HEK293T (cell line): ENCODE measurements around the gene FER.

ENCODE experiments used
- CTCF ChIA-PET: fragments of 350-600 bp; formaldehyde crosslinking; extraction: SDS; loops from one replicate; lab custom pipeline; 2021; ENCODE audit warnings: antibody characterized with exemption, inconsistent platforms; lab: Yijun Ruan, JAX
- POLR2A ChIA-PET: fragments of 350-600 bp; formaldehyde crosslinking; extraction: SDS; loops from one replicate; lab custom pipeline; 2020; ENCODE audit warnings: antibody characterized with exemption, inconsistent platforms; lab: Yijun Ruan, JAX
- DNase-seq: peaks from one replicate; pipeline ENCODE4 v3.0.0; 2012; ENCODE audit warnings: mixed read lengths; ENCODE audit errors: extremely low spot score
- ARNT ChIP-seq: fragments of 450-650 bp; IDR thresholded peaks from 2 replicates; pipeline ENCODE4 v1.6.1; 2017; ENCODE audit warnings: mild to moderate bottlenecking
- BHLHE40 ChIP-seq: fragments of 450-650 bp; IDR thresholded peaks from 2 replicates; pipeline ENCODE4 v1.6.1; 2016; ENCODE audit warnings: mild to moderate bottlenecking, moderate library complexity, borderline replicate concordance
- CTBP1 ChIP-seq: fragments of 450-650 bp; IDR thresholded peaks from 2 replicates; pipeline ENCODE4 v1.6.1; 2016; ENCODE audit warnings: borderline replicate concordance
- ELF4 ChIP-seq: fragments of 450-650 bp; IDR thresholded peaks from 2 replicates; pipeline ENCODE4 v1.6.1; 2017; ENCODE audit warnings: antibody characterized with exemption
- FOXA1 ChIP-seq: fragments of 450-650 bp; IDR thresholded peaks from 2 replicates; pipeline ENCODE4 v1.6.1; 2016; ENCODE audit warnings: mild to moderate bottlenecking
- FOXK2 ChIP-seq: fragments of 450-650 bp; IDR thresholded peaks from 2 replicates; pipeline ENCODE4 v1.6.1; 2016; ENCODE audit warnings: mild to moderate bottlenecking
- FOXM1 ChIP-seq: fragments of 450-650 bp; IDR thresholded peaks from 2 replicates; pipeline ENCODE4 v1.6.1; 2017; ENCODE audit warnings: mild to moderate bottlenecking, borderline replicate concordance
- HDGF ChIP-seq: fragments of 450-650 bp; IDR thresholded peaks from 2 replicates; pipeline ENCODE4 v1.6.1; 2017; ENCODE audit warnings: antibody characterized with exemption, borderline replicate concordance
- L3MBTL2 ChIP-seq: fragments of 450-650 bp; conservative IDR thresholded peaks from 2 replicates; pipeline ENCODE4 v1.6.1; 2016; ENCODE audit warnings: mild to moderate bottlenecking
- LEF1 ChIP-seq: fragments of 450-650 bp; IDR thresholded peaks from 2 replicates; pipeline ENCODE4 v1.6.1; 2017; ENCODE audit warnings: mild to moderate bottlenecking, borderline replicate concordance
- NFRKB ChIP-seq: fragments of 450-650 bp; IDR thresholded peaks from 2 replicates; pipeline ENCODE4 v1.6.1; 2016; ENCODE audit warnings: mild to moderate bottlenecking, moderate library complexity
- SP1 ChIP-seq: fragments of 450-650 bp; IDR thresholded peaks from 2 replicates; pipeline ENCODE4 v1.6.1; 2017
- SUZ12 ChIP-seq: fragments of 450-650 bp; IDR thresholded peaks from 2 replicates; pipeline ENCODE4 v1.6.1; 2016; ENCODE audit warnings: mild to moderate bottlenecking
- TARDBP ChIP-seq: fragments of 450-650 bp; IDR thresholded peaks from 2 replicates; pipeline ENCODE4 v1.6.1; 2016
- ZNF384 ChIP-seq: fragments of 450-650 bp; IDR thresholded peaks from 2 replicates; pipeline ENCODE4 v1.6.1; 2016
- TF ChIP-seq, protein P1 (sequence below): fragments of 450-650 bp; IDR thresholded peaks from 2 replicates; pipeline ENCODE4 v1.6.1; 2016

The FER gene

DNA sequence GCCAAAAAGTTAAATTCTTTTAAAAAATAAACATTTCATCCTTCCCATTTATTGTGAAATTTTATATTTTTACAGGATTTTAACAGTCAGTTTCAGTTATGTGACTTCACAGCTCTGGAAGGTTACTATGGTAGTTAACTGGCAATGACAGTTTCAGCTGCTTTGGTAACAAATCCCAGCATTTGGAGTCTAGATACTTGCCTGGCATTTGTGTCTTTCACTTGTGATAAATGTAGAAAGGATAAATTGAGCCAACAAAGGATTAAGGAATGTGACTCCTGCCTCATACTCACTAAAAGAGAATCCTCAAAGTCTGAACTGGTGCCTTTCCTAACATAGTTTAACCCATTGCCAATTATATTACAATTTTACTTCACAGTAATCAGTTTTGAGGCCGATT lies 315.5 kb downstream of the FER start:
- DNase-seq, result no peak
- ChIA-PET CTCF (no interaction called here), POLR2A (no interaction called here)
- TF ChIP-seq SUZ12, result no peak
- TF ChIP-seq ARNT, result no peak
- TF ChIP-seq ELF4, result no peak
- TF ChIP-seq FOXM1, result no peak
- no peak for TF ChIP-seq TARDBP
- no peak for TF ChIP-seq BHLHE40
- TF ChIP-seq LEF1, result no peak
- TF ChIP-seq L3MBTL2, result no peak
- no peak for TF ChIP-seq SP1
- TF ChIP-seq, protein P1, sequence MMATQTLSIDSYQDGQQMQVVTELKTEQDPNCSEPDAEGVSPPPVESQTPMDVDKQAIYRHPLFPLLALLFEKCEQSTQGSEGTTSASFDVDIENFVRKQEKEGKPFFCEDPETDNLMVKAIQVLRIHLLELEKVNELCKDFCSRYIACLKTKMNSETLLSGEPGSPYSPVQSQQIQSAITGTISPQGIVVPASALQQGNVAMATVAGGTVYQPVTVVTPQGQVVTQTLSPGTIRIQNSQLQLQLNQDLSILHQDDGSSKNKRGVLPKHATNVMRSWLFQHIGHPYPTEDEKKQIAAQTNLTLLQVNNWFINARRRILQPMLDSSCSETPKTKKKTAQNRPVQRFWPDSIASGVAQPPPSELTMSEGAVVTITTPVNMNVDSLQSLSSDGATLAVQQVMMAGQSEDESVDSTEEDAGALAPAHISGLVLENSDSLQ, result no peak
- no peak for TF ChIP-seq NFRKB
- no peak for TF ChIP-seq CTBP1
- no peak for TF ChIP-seq HDGF
- TF ChIP-seq ZNF384, result no peak
- TF ChIP-seq FOXA1, result no peak
- no peak for TF ChIP-seq FOXK2

DNA sequence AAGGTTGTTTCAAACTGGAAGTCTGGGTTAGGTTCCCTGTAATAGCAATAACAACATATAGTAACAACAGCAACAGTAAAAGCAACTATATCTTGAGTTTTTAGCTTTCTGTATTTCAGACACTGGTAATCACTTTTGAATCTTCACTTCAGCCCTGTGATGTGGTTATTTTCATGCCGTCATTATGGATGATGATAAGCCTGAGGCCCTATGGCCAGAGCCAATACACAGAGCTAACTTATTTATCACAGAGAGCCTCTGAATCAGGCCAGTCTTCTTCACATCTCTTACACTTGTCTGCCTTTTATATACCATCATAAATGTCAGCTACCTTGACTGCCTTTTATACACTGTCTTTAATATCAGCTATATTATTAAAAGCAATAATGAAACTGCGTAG lies 329.0 kb downstream of the FER start:
- TF ChIP-seq ARNT (no peak), FOXK2 (no peak)
- CTCF ChIA-PET, result interaction anchor here (0.6 to 1.0 kb wide), 2 partner anchors 99 to 214 kb away, joined by 3 to 5 read pairs; no protein-coding TSS in a partner anchor

DNA sequence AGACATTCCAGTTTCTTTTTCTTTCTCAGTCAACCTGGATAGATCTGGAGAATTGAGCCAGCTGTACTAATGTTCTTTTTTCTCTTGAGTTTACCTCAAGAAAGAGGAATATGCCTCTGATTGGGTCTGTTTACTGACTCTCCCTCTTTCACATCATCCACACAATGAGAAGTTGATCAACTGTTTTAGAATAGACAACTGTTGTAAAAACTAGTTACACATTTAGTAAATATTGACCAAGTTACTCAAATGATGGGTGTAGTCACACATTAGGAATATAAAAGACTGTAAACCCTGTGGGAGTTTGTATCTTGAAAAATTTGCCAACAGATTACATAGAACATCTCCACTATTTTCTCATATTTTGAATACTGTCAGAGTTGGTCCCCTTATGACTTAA lies 330.8 kb downstream of the FER start:
- POLR2A ChIA-PET, result no interaction called here
- TF ChIP-seq FOXA1, result no peak
- no peak for TF ChIP-seq HDGF
- no peak for TF ChIP-seq L3MBTL2
- no peak for TF ChIP-seq BHLHE40
- no peak for TF ChIP-seq SUZ12
- CTCF ChIA-PET, result no interaction called here
- DNase-seq, result no peak

More for the DNA sequence above, 329.0 kb downstream of the FER start:
- POLR2A ChIA-PET, result no interaction called here
- DNase-seq, result no peak

DNA sequence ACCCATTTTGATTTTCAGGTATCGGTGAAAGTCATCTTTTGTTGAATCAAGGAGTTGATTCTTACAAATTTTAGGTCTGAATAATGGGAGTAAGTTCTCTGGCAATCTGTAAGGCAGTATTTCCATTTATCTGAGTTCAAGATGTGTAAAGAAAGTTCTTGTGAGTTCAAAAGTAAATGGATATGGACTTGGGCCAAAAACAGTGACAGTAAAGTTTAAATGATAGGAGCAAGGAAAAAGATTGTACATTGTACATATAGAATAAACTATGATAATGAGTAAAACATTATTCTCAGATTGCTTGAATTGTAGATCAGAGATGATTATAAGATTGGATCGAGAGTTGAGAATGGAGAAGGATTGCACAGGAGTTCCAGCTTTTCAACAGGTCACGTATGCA lies 332.8 kb downstream of the FER start:
- CTCF ChIA-PET, result no interaction called here

DNA sequence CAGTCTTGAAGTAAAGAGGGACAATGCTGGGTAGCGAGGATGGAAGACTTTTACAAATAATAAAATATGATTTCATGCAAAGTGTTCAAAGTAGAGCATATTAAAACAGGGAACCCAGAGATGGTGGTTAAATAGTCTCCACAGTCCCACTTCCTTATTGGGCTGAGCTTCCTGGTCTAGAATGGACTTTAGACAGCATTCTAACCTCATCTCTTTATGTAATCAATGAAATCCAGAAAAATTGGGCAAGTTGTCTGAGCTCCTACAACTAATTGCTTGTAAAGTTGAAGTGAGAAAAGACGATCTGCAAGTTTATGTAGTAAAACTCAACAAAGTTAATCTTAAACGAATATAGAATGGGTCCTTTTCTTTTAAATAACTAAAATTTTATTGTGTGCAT lies 333.2 kb downstream of the FER start:
- ChIA-PET CTCF (no interaction called here), POLR2A (no interaction called here)
- DNase-seq, result no peak
- TF ChIP-seq, protein P1, result no peak
- TF ChIP-seq FOXA1, result no peak
- no peak for TF ChIP-seq ARNT
- TF ChIP-seq CTBP1, result no peak
- TF ChIP-seq BHLHE40, result no peak
- no peak for TF ChIP-seq SP1
- no peak for TF ChIP-seq HDGF
- no peak for TF ChIP-seq TARDBP
- no peak for TF ChIP-seq SUZ12

More for the DNA sequence above, 332.8 kb downstream of the FER start:
- no peak for DNase-seq
- TF ChIP-seq FOXA1 (no peak), NFRKB (no peak), ZNF384 (no peak), ELF4 (no peak), SP1 (no peak), HDGF (no peak), L3MBTL2 (no peak), FOXM1 (no peak), CTBP1 (no peak), BHLHE40 (no peak), ARNT (no peak)
- POLR2A ChIA-PET, result no interaction called here

DNA sequence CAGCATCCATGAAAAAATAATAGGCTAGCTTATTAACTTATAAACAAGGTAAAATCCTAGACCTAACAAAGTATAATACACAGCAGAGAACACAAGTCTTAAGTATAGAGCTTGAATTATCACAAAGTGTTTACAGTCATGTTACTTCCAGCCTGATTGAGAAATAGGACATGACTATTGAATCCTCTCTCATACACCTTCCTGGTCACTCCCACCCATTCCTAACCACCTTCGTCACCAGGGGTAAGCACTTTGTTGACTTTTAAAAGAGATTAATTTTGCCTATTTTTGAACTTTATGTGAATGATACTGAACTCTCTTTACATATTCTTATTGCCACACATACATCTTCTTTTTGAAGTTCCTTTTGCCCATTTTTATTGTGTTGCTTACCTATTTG lies 336.2 kb downstream of the FER start:
- DNase-seq, result no peak
- TF ChIP-seq CTBP1, result no peak
- TF ChIP-seq TARDBP, result no peak
- TF ChIP-seq ZNF384, result no peak
- CTCF ChIA-PET, result no interaction called here
- POLR2A ChIA-PET, result no interaction called here

DNA sequence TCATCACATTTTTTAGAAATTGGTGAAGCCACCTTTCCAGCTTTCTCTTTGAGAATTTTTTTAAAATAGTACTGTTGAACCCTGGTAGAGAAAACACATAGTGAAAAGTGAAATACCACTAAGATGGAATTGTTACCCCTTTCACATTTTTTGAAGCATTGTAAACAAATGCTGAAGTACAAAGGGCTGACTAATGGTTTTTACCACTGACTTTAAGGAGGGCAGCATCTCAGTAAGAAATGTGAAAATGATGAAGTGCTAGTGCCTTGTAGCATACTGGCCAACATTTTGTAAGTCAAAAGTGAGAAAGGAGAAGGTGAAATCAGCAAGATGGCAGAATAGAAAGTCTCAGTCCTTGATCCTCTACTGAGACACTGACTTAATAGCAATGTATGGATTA lies 341.5 kb downstream of the FER start:
- DNase-seq, result no peak
- ChIA-PET CTCF (no interaction called here), POLR2A (no interaction called here)
- TF ChIP-seq BHLHE40, result no peak
- no peak for TF ChIP-seq FOXM1
- no peak for TF ChIP-seq FOXK2
- no peak for TF ChIP-seq LEF1
- no peak for TF ChIP-seq NFRKB
- no peak for TF ChIP-seq CTBP1
- TF ChIP-seq SP1, result no peak
- no peak for TF ChIP-seq ARNT
- TF ChIP-seq FOXA1, result no peak
- TF ChIP-seq SUZ12, result no peak
- TF ChIP-seq, protein P1, result no peak
- TF ChIP-seq ZNF384, result no peak
- TF ChIP-seq TARDBP, result no peak
- no peak for TF ChIP-seq HDGF
- no peak for TF ChIP-seq L3MBTL2
- TF ChIP-seq ELF4, result no peak
